ENCODE data around the gene CTXND1. TPM values are rescaled to one million over a fixed set of nuclear protein-coding genes. Genes with fewer than 3 reads are reported as not detected.

CTXND1 gene
- total RNA-seq, 4 donors from 2014 or later: 0.14 to 0.64 TPM; not detected in 2

DNA sequence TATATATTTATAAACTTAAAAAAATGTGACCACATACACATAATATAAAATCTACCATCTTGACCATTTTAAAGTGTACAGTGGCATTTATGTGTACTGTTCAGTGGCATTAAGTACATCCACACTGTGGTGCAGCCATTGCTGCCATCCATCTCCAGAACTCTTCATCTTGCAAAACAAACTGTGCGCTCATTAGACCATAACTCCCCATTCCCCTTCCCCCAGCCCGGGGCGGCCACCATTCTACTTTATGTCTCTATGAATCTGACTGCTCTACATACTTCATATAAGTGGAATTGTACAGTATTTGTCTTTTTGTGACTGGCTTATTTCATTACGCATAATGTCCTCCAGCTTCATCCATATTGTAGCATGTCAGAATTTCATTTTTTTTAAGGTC, 47.8 kb downstream of the CTXND1 start:
- in situ Hi-C loops (cut with MboI; ENCODE audit: low pct_ligation_motif_present in 1 of 4, low pct_unique_long_range_greater_than_20kb in 1 of 4, low sequenced_read_pairs in 3 of 4): no loop called here
- Histone ChIP-seq H3K4me3 (no peak overlapping the region), H3K9me3 (no peaks in the 10 kb centered on the region), H3K27ac (no peak overlapping the region), H3K36me3 (no peaks in the 10 kb centered on the region), H3K4me1 (no peaks in the 10 kb centered on the region), H3K27me3 (peaks cover 18% of the 10 kb centered on the region)
- DNase-seq: no peak
- WGBS, 2 donors (ENCODE audit: low coverage in 1 of 2): 88 to 90% methylated on average over 4 of the region's 4 CpGs
- intact Hi-C loops (cut with DNase I; ENCODE audit: low total_unique reads): no loop called here
- no peak for TF ChIP-seq EP300 (IDR thresholded peaks at IDR 0.05; ENCODE audit: low read depth)
- no peak for TF ChIP-seq POLR2A (IDR thresholded peaks at IDR 0.05)
- TF ChIP-seq, protein P1, sequence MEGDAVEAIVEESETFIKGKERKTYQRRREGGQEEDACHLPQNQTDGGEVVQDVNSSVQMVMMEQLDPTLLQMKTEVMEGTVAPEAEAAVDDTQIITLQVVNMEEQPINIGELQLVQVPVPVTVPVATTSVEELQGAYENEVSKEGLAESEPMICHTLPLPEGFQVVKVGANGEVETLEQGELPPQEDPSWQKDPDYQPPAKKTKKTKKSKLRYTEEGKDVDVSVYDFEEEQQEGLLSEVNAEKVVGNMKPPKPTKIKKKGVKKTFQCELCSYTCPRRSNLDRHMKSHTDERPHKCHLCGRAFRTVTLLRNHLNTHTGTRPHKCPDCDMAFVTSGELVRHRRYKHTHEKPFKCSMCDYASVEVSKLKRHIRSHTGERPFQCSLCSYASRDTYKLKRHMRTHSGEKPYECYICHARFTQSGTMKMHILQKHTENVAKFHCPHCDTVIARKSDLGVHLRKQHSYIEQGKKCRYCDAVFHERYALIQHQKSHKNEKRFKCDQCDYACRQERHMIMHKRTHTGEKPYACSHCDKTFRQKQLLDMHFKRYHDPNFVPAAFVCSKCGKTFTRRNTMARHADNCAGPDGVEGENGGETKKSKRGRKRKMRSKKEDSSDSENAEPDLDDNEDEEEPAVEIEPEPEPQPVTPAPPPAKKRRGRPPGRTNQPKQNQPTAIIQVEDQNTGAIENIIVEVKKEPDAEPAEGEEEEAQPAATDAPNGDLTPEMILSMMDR (IDR thresholded peaks at IDR 0.05): no peak
- TF ChIP-seq POLR2AphosphoS5 (IDR thresholded peaks at IDR 0.05): no peak

DNA sequence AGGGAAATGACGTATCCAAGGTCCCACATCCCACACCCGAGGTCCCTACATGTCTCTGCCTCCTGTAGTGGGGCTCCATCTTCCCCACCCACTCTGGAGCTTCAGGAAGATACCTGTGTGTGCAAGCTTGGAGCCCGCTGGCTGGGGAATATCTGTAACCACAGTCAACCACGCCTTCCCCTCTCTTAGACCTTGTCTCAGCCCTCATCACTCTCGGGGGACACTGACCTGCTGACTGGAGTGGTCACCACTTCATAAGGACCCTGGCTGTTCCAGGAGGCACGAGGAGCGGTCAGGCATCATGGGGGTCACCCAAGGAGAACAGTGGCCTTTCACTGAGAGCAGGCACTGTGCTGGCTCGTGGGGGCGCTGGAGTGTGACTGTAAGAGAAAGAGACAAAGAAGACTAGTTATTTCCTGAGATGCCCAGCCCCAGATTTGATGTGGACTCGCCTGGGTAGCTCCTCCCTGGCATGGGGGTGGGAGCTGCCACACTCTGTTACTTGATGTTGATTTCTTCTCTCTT, 48.6 kb downstream of the CTXND1 start:
- intact Hi-C loops (cut with DNase I; ENCODE audit: low total_unique reads) (no loop called here), in situ Hi-C loops (cut with MboI; ENCODE audit: low pct_ligation_motif_present in 1 of 4, low pct_unique_long_range_greater_than_20kb in 1 of 4, low sequenced_read_pairs in 3 of 4) (no loop called here)
- no peaks in the 10 kb centered on the region for H3K36me3 ChIP-seq
- H3K4me1 ChIP-seq: no peaks in the 10 kb centered on the region
- 73% methylated on average over 10 of the region's 10 CpGs; no CpG with 5 or more reads in 1 of the 2 donors for WGBS, 2 donors (ENCODE audit: low coverage in 1 of 2)
- peaks cover 17% of the 10 kb centered on the region for H3K27me3 ChIP-seq
- TF ChIP-seq POLR2AphosphoS5 (IDR thresholded peaks at IDR 0.05) (no peak), EP300 (IDR thresholded peaks at IDR 0.05; ENCODE audit: low read depth) (no peak), POLR2A (IDR thresholded peaks at IDR 0.05) (no peak)
- TF ChIP-seq, protein P1 (IDR thresholded peaks at IDR 0.05): no peak
- H3K27ac ChIP-seq: no peak overlapping the region
- H3K4me3 ChIP-seq: no peak overlapping the region
- H3K9me3 ChIP-seq: no peaks in the 10 kb centered on the region
- DNase-seq: no peak

- WGBS, 2 donors (ENCODE audit: low coverage in 1 of 2): 50 to 55% methylated on average over 1 to 9 of the region's 9 CpGs
- intact Hi-C loops (cut with DNase I; ENCODE audit: low total_unique reads): no loop called here
- H3K27ac ChIP-seq: no peak overlapping the region
- DNase-seq: no peak
- no peaks in the 10 kb centered on the region for H3K36me3 ChIP-seq
- H3K27me3 ChIP-seq: peaks cover 14% of the 10 kb centered on the region
- in situ Hi-C loops (cut with MboI; ENCODE audit: low pct_ligation_motif_present in 1 of 4, low pct_unique_long_range_greater_than_20kb in 1 of 4, low sequenced_read_pairs in 3 of 4): no loop called here
- H3K4me3 ChIP-seq: no peak overlapping the region
- TF ChIP-seq POLR2AphosphoS5 (IDR thresholded peaks at IDR 0.05) (no peak), EP300 (IDR thresholded peaks at IDR 0.05; ENCODE audit: low read depth) (no peak), POLR2A (IDR thresholded peaks at IDR 0.05) (no peak)
- TF ChIP-seq, protein P1 (IDR thresholded peaks at IDR 0.05): no peak
- H3K4me1 ChIP-seq: no peaks in the 10 kb centered on the region
- no peaks in the 10 kb centered on the region for H3K9me3 ChIP-seq
Measured at GRCh38 chr15:80202641-80203360, 49.2 kb downstream of the CTXND1 start.

- intact Hi-C loops (cut with DNase I; ENCODE audit: low total_unique reads): no loop called here
- H3K36me3 ChIP-seq: no peaks in the 10 kb centered on the region
- no peak for TF ChIP-seq POLR2A (IDR thresholded peaks at IDR 0.05)
- TF ChIP-seq, protein P1 (IDR thresholded peaks at IDR 0.05): no peak
- no peaks in the 10 kb centered on the region for H3K9me3 ChIP-seq
- in situ Hi-C loops (cut with MboI; ENCODE audit: low pct_ligation_motif_present in 1 of 4, low pct_unique_long_range_greater_than_20kb in 1 of 4, low sequenced_read_pairs in 3 of 4): no loop called here
- H3K4me3 ChIP-seq: no peak overlapping the region
- 80% methylated on average over 1 of the region's 2 CpGs; no CpG with 5 or more reads in 1 of the 2 donors for WGBS, 2 donors (ENCODE audit: low coverage in 1 of 2)
- H3K27ac ChIP-seq: no peak overlapping the region
- H3K4me1 ChIP-seq: no peaks in the 10 kb centered on the region
- peaks cover 6% of the 10 kb centered on the region for H3K27me3 ChIP-seq
- DNase-seq: no peak
Measured at GRCh38 chr15:80202016-80202315, 50.0 kb downstream of the CTXND1 start.
